ENCODE measurements around the gene NUMA1. TPM values are rescaled to one million over a fixed set of nuclear protein-coding genes. Genes with fewer than 3 reads are reported as not detected.

Gene NUMA1
- total RNA-seq, 1 donor from 2014 or later: 130 TPM

- Histone ChIP-seq H3K4me3 (no peak overlapping the region), H3K9me3 (ENCODE audit: low read depth) (no peaks in the 10 kb centered on the region), H4K20me1 (ENCODE audit: low read depth) (peaks cover 26% of the 10 kb centered on the region), H3F3A (ENCODE audit: low read depth) (no peaks in the 10 kb centered on the region), H2AFZ (replicated peaks) (no peak overlapping the region), H3K79me2 (ENCODE audit: low read depth) (no peaks in the 10 kb centered on the region), H3K4me2 (no peak overlapping the region), H3K27me3 (no peaks in the 10 kb centered on the region), H3K4me1 (no peaks in the 10 kb centered on the region), H3K36me3 (no peaks in the 10 kb centered on the region), H3K9ac (no peak overlapping the region), H3K27ac (no peak overlapping the region)
- Mint-ChIP-seq H3K27ac (no peak overlapping the region), H3K27me3 (ENCODE audit: insufficient read depth, low read depth) (peaks cover 11% of the 10 kb centered on the region), H3K36me3 (peaks cover 44% of the 10 kb centered on the region), H3K4me3 (no peak overlapping the region), H3K4me1 (no peaks in the 10 kb centered on the region), H3K9me3 (no peaks in the 10 kb centered on the region)
- TF ChIP-seq CTCF (IDR thresholded peaks at IDR 0.05): no peak
- TF ChIP-seq EZH2 (IDR thresholded peaks at IDR 0.05): no peak
- no peak for TF ChIP-seq EZH2phosphoT487 (IDR thresholded peaks at IDR 0.05)
- no peak for DNase-seq (ENCODE audit: low spot score)
These were observed 65.5 kb downstream of the NUMA1 start for GRCh38 chr11:72014761-72015320.

- H3K27ac Mint-ChIP-seq: no peak overlapping the region
- no peak overlapping the region for H3K9ac ChIP-seq
- TF ChIP-seq CTCF (IDR thresholded peaks at IDR 0.05) (no peak), EZH2phosphoT487 (IDR thresholded peaks at IDR 0.05) (no peak), EZH2 (IDR thresholded peaks at IDR 0.05) (no peak)
- no peaks in the 10 kb centered on the region for H3F3A ChIP-seq (ENCODE audit: low read depth)
- H3K36me3 ChIP-seq: no peaks in the 10 kb centered on the region
- H3K27ac ChIP-seq: no peak overlapping the region
- no peak for DNase-seq (ENCODE audit: low spot score)
- H3K36me3 Mint-ChIP-seq: peaks cover 41% of the 10 kb centered on the region
- peaks cover 32% of the 10 kb centered on the region for H4K20me1 ChIP-seq (ENCODE audit: low read depth)
- H3K4me1 Mint-ChIP-seq: no peaks in the 10 kb centered on the region
- no peaks in the 10 kb centered on the region for H3K9me3 ChIP-seq (ENCODE audit: low read depth)
- no peak overlapping the region for H3K4me3 Mint-ChIP-seq
- peaks cover 11% of the 10 kb centered on the region for H3K27me3 Mint-ChIP-seq (ENCODE audit: insufficient read depth, low read depth)
- H3K27me3 ChIP-seq: no peaks in the 10 kb centered on the region
- no peak overlapping the region for H3K4me3 ChIP-seq
- H3K9me3 Mint-ChIP-seq: no peaks in the 10 kb centered on the region
- H2AFZ ChIP-seq (replicated peaks): no peak overlapping the region
- H3K4me1 ChIP-seq: no peaks in the 10 kb centered on the region
- H3K79me2 ChIP-seq (ENCODE audit: low read depth): no peaks in the 10 kb centered on the region
- H3K4me2 ChIP-seq: no peak overlapping the region
These were observed 66.3 kb downstream of the NUMA1 start for GRCh38 chr11:72013765-72014711.

- H3K27me3 ChIP-seq: no peaks in the 10 kb centered on the region
- DNase-seq (ENCODE audit: low spot score): no peak
- H3K36me3 ChIP-seq: no peaks in the 10 kb centered on the region
- H2AFZ ChIP-seq (replicated peaks): no peak overlapping the region
- Mint-ChIP-seq H3K4me3 (no peak overlapping the region), H3K9me3 (no peaks in the 10 kb centered on the region), H3K27me3 (ENCODE audit: insufficient read depth, low read depth) (peaks cover 14% of the 10 kb centered on the region), H3K36me3 (peaks cover 40% of the 10 kb centered on the region), H3K27ac (no peak overlapping the region), H3K4me1 (no peaks in the 10 kb centered on the region)
- no peak for TF ChIP-seq CTCF (IDR thresholded peaks at IDR 0.05)
- no peak for TF ChIP-seq EZH2 (IDR thresholded peaks at IDR 0.05)
- no peak for TF ChIP-seq EZH2phosphoT487 (IDR thresholded peaks at IDR 0.05)
- H3K4me3 ChIP-seq: no peak overlapping the region
- H3F3A ChIP-seq (ENCODE audit: low read depth): peaks cover 5% of the 10 kb centered on the region
- no peak overlapping the region for H3K9ac ChIP-seq
- H3K4me1 ChIP-seq: no peaks in the 10 kb centered on the region
- no peaks in the 10 kb centered on the region for H3K9me3 ChIP-seq (ENCODE audit: low read depth)
- peaks cover 36% of the 10 kb centered on the region for H4K20me1 ChIP-seq (ENCODE audit: low read depth)
- H3K4me2 ChIP-seq: no peak overlapping the region
- H3K79me2 ChIP-seq (ENCODE audit: low read depth): no peaks in the 10 kb centered on the region
- H3K27ac ChIP-seq: no peak overlapping the region
These were observed 67.2 kb downstream of the NUMA1 start for GRCh38 chr11:72012897-72013721.

All from neural progenitor cell (in vitro differentiated cells).